ENCODE measurements around the gene TMEM170A. TPM values are rescaled to one million over a fixed set of nuclear protein-coding genes. Genes with fewer than 3 reads are reported as not detected.
A peak's percentile ranks its signal among the peaks of the same experiment; 100 is the strongest.
"Not testable (repeated sequence)": the region's sequence is repeated elsewhere in the genome, so short reads cannot be mapped to it uniquely, and the experiment has no call there.

Gene TMEM170A
- polyA plus RNA-seq, 1 donor (not counting 4 experiments of a cell fraction or from before 2014, with no cell fraction given): 22.1 TPM

DNA sequence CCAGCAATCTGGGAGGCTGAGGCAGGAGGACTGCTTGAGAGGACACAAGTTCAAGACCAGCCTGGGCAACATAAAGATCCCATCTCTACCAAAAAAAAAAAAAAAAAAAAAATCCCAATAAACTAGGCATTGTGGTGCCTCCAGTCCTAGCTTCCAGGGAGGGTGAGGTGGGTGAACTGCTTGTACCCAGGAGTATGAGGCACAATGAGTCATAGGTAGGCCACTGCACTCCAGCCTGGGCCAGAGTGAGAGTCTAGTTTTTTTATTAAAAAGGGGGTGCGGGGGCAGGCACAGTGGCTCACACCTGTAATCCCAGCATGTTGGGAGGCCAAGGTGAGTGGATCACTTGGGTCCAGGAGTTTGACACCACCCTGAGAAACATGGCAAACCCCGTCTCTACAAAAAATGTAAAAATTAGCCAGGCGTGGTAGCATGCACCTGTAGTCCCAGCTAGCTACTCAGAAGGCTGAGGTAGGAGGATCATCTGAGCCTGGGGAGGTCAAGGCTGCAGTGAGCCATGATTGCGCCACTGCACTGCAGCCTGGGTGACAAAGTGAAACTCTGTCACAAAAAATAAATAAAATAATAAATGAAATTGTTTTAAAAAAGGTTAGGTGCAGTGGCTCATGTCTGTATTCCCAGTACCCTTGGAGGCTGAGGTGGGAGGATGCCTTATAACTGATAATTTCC is 38.6 kb upstream of the TMEM170A start:
- Histone ChIP-seq H3K79me2 (ENCODE audit: control insufficient read depth, insufficient read depth, low read length) (no peaks in the 10 kb centered on the region), H3K4me2 (ENCODE audit: control insufficient read depth, extremely low read depth, insufficient read depth, low read depth, low read length) (peak overlapping the region; percentile 6), H3K27me3 (ENCODE audit: control insufficient read depth, extremely low read depth, insufficient read depth, low read length) (no peaks in the 10 kb centered on the region), H3K27ac (ENCODE audit: control insufficient read depth, insufficient read depth, low read length) (no peak overlapping the region), H3K36me3 (ENCODE audit: control insufficient read depth in 2 of 2, extremely low read depth in 1 of 2, insufficient read depth in 2 of 2, low read length in 2 of 2) (no peaks in the 10 kb centered on the region), H3K4me1 (ENCODE audit: control insufficient read depth, extremely low read depth, insufficient read depth, low read length) (peaks cover 27% of the 10 kb centered on the region), H3K9ac (ENCODE audit: control insufficient read depth, extremely low read depth, insufficient read depth, low read length) (no peak overlapping the region), H3K4me3 (ENCODE audit: control insufficient read depth in 2 of 3, extremely low read depth in 1 of 3, insufficient read depth in 2 of 3, low read depth in 1 of 3, low read length in 3 of 3) (no peak overlapping the region), H3K9me1 (ENCODE audit: control insufficient read depth, extremely low read depth, insufficient read depth, low read length) (no peaks in the 10 kb centered on the region), H3K9me3 (ENCODE audit: control insufficient read depth, low read depth, low read length) (no peaks in the 10 kb centered on the region), H4K20me1 (ENCODE audit: control insufficient read depth, extremely low read depth, insufficient read depth, low read length) (no peaks in the 10 kb centered on the region), H2AFZ (ENCODE audit: control insufficient read depth, low read length) (no peak overlapping the region)
- FAIRE-seq (no peak), DNase-seq (ENCODE audit: low read depth, low spot score) (no peak)
- dilution Hi-C loops (cut with MboI; ENCODE audit: extremely low pct_ligation_motif_present, low sequenced_read_pairs): no loop called here
- TF ChIP-seq EZH2 (IDR thresholded peaks at IDR 0.05; ENCODE audit: low read length) (no peak), CTCF (optimal IDR thresholded peaks at IDR 0.05 in 1 of 3, IDR thresholded peaks at IDR 0.05 in 1 of 3, conservative IDR thresholded peaks at IDR 0.05 in 1 of 3; ENCODE audit: extremely low read depth in 1 of 3, insufficient read depth in 2 of 3, low read length in 3 of 3) (no peak)

DNA sequence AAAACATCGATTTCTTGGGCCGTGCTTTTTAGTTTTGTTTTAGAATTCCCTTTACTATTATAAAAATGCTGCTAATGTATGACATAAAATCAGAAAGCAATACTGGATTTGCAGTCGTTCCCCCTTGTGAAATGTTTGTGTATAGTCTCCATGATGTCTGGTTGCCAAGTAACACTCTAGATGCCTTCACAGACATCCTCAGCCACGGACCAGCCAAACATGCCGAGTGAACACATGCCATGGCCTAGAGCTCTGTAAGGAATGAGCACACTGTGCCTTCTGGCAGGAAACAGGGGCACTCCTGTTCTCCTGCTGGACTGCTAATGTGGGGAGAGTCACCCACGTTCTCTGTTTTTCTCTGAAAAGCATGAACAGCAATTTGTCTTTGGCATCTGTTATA is 37.3 kb upstream of the TMEM170A start:
- H3K36me3 ChIP-seq (ENCODE audit: control insufficient read depth in 2 of 2, extremely low read depth in 1 of 2, insufficient read depth in 2 of 2, low read length in 2 of 2); H3K27me3 ChIP-seq (ENCODE audit: control insufficient read depth, extremely low read depth, insufficient read depth, low read length); H3K27ac ChIP-seq (ENCODE audit: control insufficient read depth, insufficient read depth, low read length); H3K9me3 ChIP-seq (ENCODE audit: control insufficient read depth, low read depth, low read length); H3K9ac ChIP-seq (ENCODE audit: control insufficient read depth, extremely low read depth, insufficient read depth, low read length); FAIRE-seq; H4K20me1 ChIP-seq (ENCODE audit: control insufficient read depth, extremely low read depth, insufficient read depth, low read length); DNase-seq (ENCODE audit: low read depth, low spot score); H3K4me2 ChIP-seq (ENCODE audit: control insufficient read depth, extremely low read depth, insufficient read depth, low read depth, low read length); H3K9me1 ChIP-seq (ENCODE audit: control insufficient read depth, extremely low read depth, insufficient read depth, low read length); H3K79me2 ChIP-seq (ENCODE audit: control insufficient read depth, insufficient read depth, low read length); H3K4me3 ChIP-seq (ENCODE audit: control insufficient read depth in 2 of 3, extremely low read depth in 1 of 3, insufficient read depth in 2 of 3, low read depth in 1 of 3, low read length in 3 of 3); dilution Hi-C loops (cut with MboI; ENCODE audit: extremely low pct_ligation_motif_present, low sequenced_read_pairs): not testable (repeated sequence)
- H3K4me1 ChIP-seq (ENCODE audit: control insufficient read depth, extremely low read depth, insufficient read depth, low read length): peaks cover 26% of the 10 kb centered on the region
- H2AFZ ChIP-seq (ENCODE audit: control insufficient read depth, low read length): peak overlapping the region; percentile 13

- no peak overlapping the region for H3K9ac ChIP-seq (ENCODE audit: control insufficient read depth, extremely low read depth, insufficient read depth, low read length)
- H3K9me1 ChIP-seq (ENCODE audit: control insufficient read depth, extremely low read depth, insufficient read depth, low read length): no peaks in the 10 kb centered on the region
- no peak overlapping the region for H2AFZ ChIP-seq (ENCODE audit: control insufficient read depth, low read length)
- no peaks in the 10 kb centered on the region for H3K36me3 ChIP-seq (ENCODE audit: control insufficient read depth in 2 of 2, extremely low read depth in 1 of 2, insufficient read depth in 2 of 2, low read length in 2 of 2)
- H3K4me3 ChIP-seq (ENCODE audit: control insufficient read depth in 2 of 3, extremely low read depth in 1 of 3, insufficient read depth in 2 of 3, low read depth in 1 of 3, low read length in 3 of 3): no peak overlapping the region
- no peaks in the 10 kb centered on the region for H4K20me1 ChIP-seq (ENCODE audit: control insufficient read depth, extremely low read depth, insufficient read depth, low read length)
- H3K4me1 ChIP-seq (ENCODE audit: control insufficient read depth, extremely low read depth, insufficient read depth, low read length): peaks cover 21% of the 10 kb centered on the region
- TF ChIP-seq EZH2 (IDR thresholded peaks at IDR 0.05; ENCODE audit: low read length): no peak
- no peak for TF ChIP-seq CTCF (optimal IDR thresholded peaks at IDR 0.05 in 1 of 3, IDR thresholded peaks at IDR 0.05 in 1 of 3, conservative IDR thresholded peaks at IDR 0.05 in 1 of 3; ENCODE audit: extremely low read depth in 1 of 3, insufficient read depth in 2 of 3, low read length in 3 of 3)
- FAIRE-seq: no peak
- dilution Hi-C loops (cut with MboI; ENCODE audit: extremely low pct_ligation_motif_present, low sequenced_read_pairs): no loop called here
- H3K27me3 ChIP-seq (ENCODE audit: control insufficient read depth, extremely low read depth, insufficient read depth, low read length): no peaks in the 10 kb centered on the region
- no peak overlapping the region for H3K4me2 ChIP-seq (ENCODE audit: control insufficient read depth, extremely low read depth, insufficient read depth, low read depth, low read length)
- DNase-seq (ENCODE audit: low read depth, low spot score): no peak
- no peak overlapping the region for H3K27ac ChIP-seq (ENCODE audit: control insufficient read depth, insufficient read depth, low read length)
- H3K9me3 ChIP-seq (ENCODE audit: control insufficient read depth, low read depth, low read length): no peaks in the 10 kb centered on the region
- H3K79me2 ChIP-seq (ENCODE audit: control insufficient read depth, insufficient read depth, low read length): no peaks in the 10 kb centered on the region
Observed at GRCh38 chr16:75501359-75501758, 36.9 kb upstream of the TMEM170A start.

Measured in keratinocyte (primary cell).